KMS-11 (cell line): ENCODE results near the gene CNOT1.
A peak's percentile ranks its signal among the peaks of the same experiment; 100 is the strongest.

Source experiments
- H2AFZ ChIP-seq: fragments of 200-600 bp; sonication (generic); 2 replicates; pipeline ENCODE4 v1.6.1; 2016; ENCODE audit warnings: antibody characterized with exemption, mixed run types, low read depth
- H3K27ac ChIP-seq: fragments of 200-600 bp; sonication (generic); 2 replicates; pipeline ENCODE4 v1.6.1; 2016; ENCODE audit warnings: mild to moderate bottlenecking, mixed run types
- H3K27me3 ChIP-seq: fragments of 200-600 bp; sonication (generic); 2 replicates; pipeline ENCODE4 v1.6.1; 2017; ENCODE audit warnings: mild to moderate bottlenecking, low read depth, mixed run types, moderate library complexity; ENCODE audit not compliant: insufficient read depth
- H3K36me3 ChIP-seq: fragments of 200-600 bp; sonication (generic); 2 replicates; pipeline ENCODE4 v1.6.1; 2017; ENCODE audit warnings: mild to moderate bottlenecking, mixed run types; ENCODE audit not compliant: insufficient read depth
- H3K4me1 ChIP-seq: fragments of 200-600 bp; sonication (generic); 2 replicates; pipeline ENCODE4 v1.6.1; 2016; ENCODE audit warnings: mild to moderate bottlenecking, low read depth, mixed run types; ENCODE audit not compliant: poor library complexity, severe bottlenecking
- H3K4me2 ChIP-seq: fragments of 200-600 bp; sonication (generic); 2 replicates; pipeline ENCODE4 v1.7.0; 2016; ENCODE audit warnings: mild to moderate bottlenecking, mixed run types
- H3K4me3 ChIP-seq: fragments of 200-600 bp; sonication (generic); IDR thresholded peaks from 2 replicates; pipeline ENCODE4 v1.6.1; 2017; ENCODE audit warnings: low read depth, low read length, mixed read lengths; ENCODE audit not compliant: insufficient read depth
- H3K79me2 ChIP-seq: fragments of 200-600 bp; sonication (generic); 2 replicates; pipeline ENCODE4 v1.6.1; 2016; ENCODE audit warnings: low read depth, mixed run types; ENCODE audit not compliant: insufficient read depth
- H3K9ac ChIP-seq: fragments of 200-600 bp; sonication (generic); 2 replicates; pipeline ENCODE4 v1.6.1; 2016; ENCODE audit warnings: mild to moderate bottlenecking, mixed run types
- H4K20me1 ChIP-seq: fragments of 200-600 bp; sonication (generic); 2 replicates; pipeline ENCODE4 v1.6.1; 2016; ENCODE audit warnings: mild to moderate bottlenecking, mixed run types; ENCODE audit not compliant: insufficient read depth
- TF ChIP-seq, protein P1 (sequence below): fragments of 200-600 bp; sonication (generic); conservative IDR thresholded peaks from 2 replicates; pipeline ENCODE4 v1.6.1; 2017; ENCODE audit warnings: low read depth, mild to moderate bottlenecking, antibody characterized with exemption, low read length, moderate library complexity, mixed read lengths

The CNOT1 gene

DNA sequence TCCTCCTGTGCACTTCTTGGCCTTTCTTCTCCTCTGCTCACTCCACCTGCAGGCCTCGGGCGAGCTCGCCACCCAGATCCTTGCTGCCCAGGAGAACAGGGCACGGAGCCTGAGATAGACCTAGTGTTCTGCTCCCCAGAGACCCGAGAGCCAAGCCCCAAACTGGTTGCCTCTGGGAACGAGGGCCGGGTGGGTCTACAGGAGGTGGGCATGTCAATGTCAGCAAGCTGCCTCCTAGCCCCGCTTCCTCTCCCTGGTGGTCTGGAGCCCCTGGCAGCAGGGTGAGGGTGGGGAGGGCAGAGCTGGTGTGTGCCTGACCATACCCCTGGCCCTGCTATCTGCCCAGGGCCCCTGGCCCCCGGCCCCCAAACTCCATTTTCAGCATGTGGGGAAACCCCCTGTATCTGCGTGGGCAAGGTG lies 130.5 kb downstream of the CNOT1 start:
- Histone ChIP-seq H3K4me3 (no peak overlapping the region), H3K4me1 (peaks cover 53% of the 10 kb centered on the region), H3K4me2 (no peak overlapping the region), H3K9ac (no peak overlapping the region), H3K27me3 (no peaks in the 10 kb centered on the region), H3K36me3 (no peaks in the 10 kb centered on the region), H2AFZ (no peak overlapping the region), H3K27ac (no peak overlapping the region), H4K20me1 (no peaks in the 10 kb centered on the region), H3K79me2 (no peaks in the 10 kb centered on the region)
- TF ChIP-seq, protein P1, sequence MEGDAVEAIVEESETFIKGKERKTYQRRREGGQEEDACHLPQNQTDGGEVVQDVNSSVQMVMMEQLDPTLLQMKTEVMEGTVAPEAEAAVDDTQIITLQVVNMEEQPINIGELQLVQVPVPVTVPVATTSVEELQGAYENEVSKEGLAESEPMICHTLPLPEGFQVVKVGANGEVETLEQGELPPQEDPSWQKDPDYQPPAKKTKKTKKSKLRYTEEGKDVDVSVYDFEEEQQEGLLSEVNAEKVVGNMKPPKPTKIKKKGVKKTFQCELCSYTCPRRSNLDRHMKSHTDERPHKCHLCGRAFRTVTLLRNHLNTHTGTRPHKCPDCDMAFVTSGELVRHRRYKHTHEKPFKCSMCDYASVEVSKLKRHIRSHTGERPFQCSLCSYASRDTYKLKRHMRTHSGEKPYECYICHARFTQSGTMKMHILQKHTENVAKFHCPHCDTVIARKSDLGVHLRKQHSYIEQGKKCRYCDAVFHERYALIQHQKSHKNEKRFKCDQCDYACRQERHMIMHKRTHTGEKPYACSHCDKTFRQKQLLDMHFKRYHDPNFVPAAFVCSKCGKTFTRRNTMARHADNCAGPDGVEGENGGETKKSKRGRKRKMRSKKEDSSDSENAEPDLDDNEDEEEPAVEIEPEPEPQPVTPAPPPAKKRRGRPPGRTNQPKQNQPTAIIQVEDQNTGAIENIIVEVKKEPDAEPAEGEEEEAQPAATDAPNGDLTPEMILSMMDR = no peak

DNA sequence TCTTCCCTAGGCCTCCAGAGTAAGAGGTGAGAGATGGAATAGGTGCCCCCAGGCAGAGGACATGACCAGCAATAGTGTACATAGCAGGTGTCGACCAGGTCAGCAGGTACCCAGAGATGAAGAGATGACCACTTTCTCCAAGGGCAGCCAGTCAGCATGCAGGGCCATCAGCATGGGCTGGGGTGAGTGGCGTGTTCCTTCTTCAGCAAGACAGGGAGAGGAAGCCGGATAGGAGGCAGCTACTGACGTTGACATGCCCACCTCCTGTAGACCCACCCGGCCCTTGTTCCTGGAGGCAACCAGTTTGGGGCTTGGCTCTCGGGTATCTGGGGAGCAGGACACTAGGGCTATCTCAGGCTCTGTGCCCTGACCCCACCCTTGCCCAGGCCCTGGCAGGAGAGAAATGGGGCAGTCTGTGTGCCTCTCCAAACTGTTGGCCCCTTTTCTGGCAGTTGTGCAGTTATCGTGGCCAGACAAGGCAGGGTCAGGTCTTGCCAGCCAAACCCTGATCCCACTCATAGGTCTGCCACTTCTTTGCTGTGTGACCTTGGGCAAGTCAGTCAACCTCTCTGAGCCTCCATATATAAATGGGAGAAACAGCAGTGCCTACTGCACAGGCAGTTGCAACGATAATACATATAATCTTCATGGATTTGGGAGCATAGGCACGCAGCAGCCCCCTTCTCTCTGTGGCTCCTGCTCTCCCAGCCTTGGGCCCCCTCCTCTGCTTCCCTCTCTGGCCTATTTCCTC lies 131.1 kb downstream of the CNOT1 start:
- Histone ChIP-seq H3K27ac (peak overlapping the region; percentile 77), H3K4me1 (peaks cover 57% of the 10 kb centered on the region), H3K9ac (peak overlapping the region; percentile 10; the same call in 1 of the 2 replicates), H3K79me2 (no peaks in the 10 kb centered on the region), H3K27me3 (no peaks in the 10 kb centered on the region), H3K4me3 (no peak overlapping the region), H4K20me1 (no peaks in the 10 kb centered on the region), H3K4me2 (peak overlapping the region; percentile 77), H2AFZ (no peak overlapping the region), H3K36me3 (no peaks in the 10 kb centered on the region)
- TF ChIP-seq, protein P1 = no peak

DNA sequence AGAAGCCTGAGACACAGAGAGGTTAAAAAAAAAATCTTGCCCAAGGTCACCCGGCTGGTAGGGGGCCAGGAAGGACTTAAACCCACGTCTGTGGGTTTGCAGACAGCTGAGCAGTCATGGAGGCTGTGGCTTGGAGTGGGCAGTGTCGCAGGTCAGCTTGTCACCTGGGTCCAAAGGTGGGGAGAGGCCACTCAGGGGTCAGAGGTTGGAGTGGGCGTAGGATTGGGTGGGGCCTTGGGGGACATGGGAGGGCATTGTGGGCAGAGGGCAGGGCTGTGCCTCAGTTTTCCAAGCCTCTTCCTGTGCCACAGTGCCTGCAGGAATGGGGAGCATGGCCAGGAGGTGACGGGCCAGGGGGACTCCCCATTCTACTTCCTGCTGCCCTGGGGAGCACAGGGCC lies 131.7 kb downstream of the CNOT1 start:
- Histone ChIP-seq H3K36me3 (no peaks in the 10 kb centered on the region), H3K4me1 (peaks cover 63% of the 10 kb centered on the region)
- TF ChIP-seq, protein P1 = no peak

DNA sequence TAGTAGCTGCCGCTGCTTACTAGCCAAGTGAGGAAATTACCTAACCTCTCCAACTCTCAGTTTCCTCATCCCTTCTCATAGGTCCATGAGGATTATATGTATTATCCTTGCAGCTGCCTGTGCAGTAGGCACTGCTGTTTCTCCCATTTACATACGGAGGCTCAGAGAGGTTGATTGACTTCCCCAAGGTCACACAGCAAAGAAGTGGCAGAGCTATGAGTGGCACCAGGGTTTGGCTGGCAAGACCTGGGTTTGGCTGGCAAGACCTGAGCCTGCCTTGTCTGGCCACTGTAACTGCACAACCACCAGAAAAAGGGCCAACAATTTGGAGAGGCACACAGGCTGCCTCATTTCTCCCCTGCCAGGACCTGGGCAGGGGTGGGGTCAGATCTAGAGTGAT lies 132.2 kb downstream of the CNOT1 start:
- TF ChIP-seq, protein P1 = no peak

More for the DNA sequence above, 131.7 kb downstream of the CNOT1 start:
- H3K4me3 ChIP-seq = no peak overlapping the region
- no peaks in the 10 kb centered on the region for H3K27me3 ChIP-seq
- no peaks in the 10 kb centered on the region for H4K20me1 ChIP-seq
- peak overlapping the region; percentile 10; the same call in 1 of the 2 replicates for H3K9ac ChIP-seq
- peak overlapping the region; percentile 77 for H3K4me2 ChIP-seq
- H3K27ac ChIP-seq = peak overlapping the region; percentile 77
- H2AFZ ChIP-seq = no peak overlapping the region
- no peaks in the 10 kb centered on the region for H3K79me2 ChIP-seq

More for the DNA sequence above, 132.2 kb downstream of the CNOT1 start:
- no peaks in the 10 kb centered on the region for H3K27me3 ChIP-seq
- peak overlapping the region; percentile 77 for H3K27ac ChIP-seq
- H3K9ac ChIP-seq = peak overlapping the region; percentile 10; the same call in 1 of the 2 replicates
- H3K36me3 ChIP-seq = no peaks in the 10 kb centered on the region
- no peaks in the 10 kb centered on the region for H4K20me1 ChIP-seq
- no peak overlapping the region for H3K4me3 ChIP-seq
- peak overlapping the region; percentile 77 for H3K4me2 ChIP-seq
- no peak overlapping the region for H2AFZ ChIP-seq
- peaks cover 68% of the 10 kb centered on the region for H3K4me1 ChIP-seq
- no peaks in the 10 kb centered on the region for H3K79me2 ChIP-seq
